DMS153 treated with DMSO at 0.1 percent for 48 hours (cell line): ENCODE results near the gene NEU1.
"Not testable (repeated sequence)": the region's sequence is repeated elsewhere in the genome, so short reads cannot be mapped to it uniquely, and the experiment has no call there.

Experiments used
- DNase-seq: peaks from one replicate; lab custom pipeline; 2025; ENCODE audit not compliant: unreplicated experiment; lab: John Stamatoyannopoulos, UW

The NEU1 gene

GRCh38 chr6:31862344-31863235, at the start of gene NEU1:
Gene NEU1 (minus strand): TSS chr6:31862821. CDS start chr6:31862776, 45 bp downstream.
- peak; percentile 97 for DNase-seq

- no peak for DNase-seq
Measured at GRCh38 chr6:31911826-31912585, 49.4 kb upstream of the NEU1 start.

- DNase-seq: not testable (repeated sequence)
Measured at GRCh38 chr6:31909298-31909697, 46.7 kb upstream of the NEU1 start.

GRCh38 chr6:31908791-31909190, 46.2 kb upstream of the NEU1 start:
- DNase-seq: no peak

- not testable (repeated sequence) for DNase-seq
Measured at GRCh38 chr6:31908255-31908654, 45.6 kb upstream of the NEU1 start.

- DNase-seq: no peak
Measured at GRCh38 chr6:31907158-31907813, 44.7 kb upstream of the NEU1 start.

- DNase-seq: not testable (repeated sequence)
Measured at GRCh38 chr6:31906727-31907126, 44.1 kb upstream of the NEU1 start.

GRCh38 chr6:31906122-31906521, 43.5 kb upstream of the NEU1 start:
- DNase-seq: no peak

- DNase-seq: no peak
Measured at GRCh38 chr6:31905041-31905440, 42.4 kb upstream of the NEU1 start.

- DNase-seq: no peak
Measured at GRCh38 chr6:31903957-31904356, 41.3 kb upstream of the NEU1 start.

- peak; percentile 83 for DNase-seq
Measured at GRCh38 chr6:31901953-31902643, 39.5 kb upstream of the NEU1 start, which contains the start of gene ZBTB12. Gene ZBTB12 (minus strand): TSS chr6:31902086. CDS start chr6:31901305, 781 bp downstream.

- DNase-seq: no peak
Measured at GRCh38 chr6:31901415-31901952, 38.9 kb upstream of the NEU1 start.

- no peak for DNase-seq
Measured at GRCh38 chr6:31900917-31901414, 38.3 kb upstream of the NEU1 start.

GRCh38 chr6:31899882-31900722, 37.5 kb upstream of the NEU1 start:
- DNase-seq: no peak

- no peak for DNase-seq
Measured at GRCh38 chr6:31899215-31899614, 36.6 kb upstream of the NEU1 start.

GRCh38 chr6:31898383-31899011, 35.9 kb upstream of the NEU1 start:
- DNase-seq: peak; percentile 34

GRCh38 chr6:31897612-31898382, 35.2 kb upstream of the NEU1 start, which contains the start of gene EHMT2:
Gene EHMT2 (minus strand): TSS chr6:31897698. CDS start chr6:31897677, 21 bp downstream.
- DNase-seq: peak; percentile 58
